ENCODE results near the gene PACSIN2. TPM values are rescaled to one million over a fixed set of nuclear protein-coding genes. Genes with fewer than 3 reads are reported as not detected.

Gene PACSIN2
- total RNA-seq, 1 donor from 2014 or later, result 93.4 TPM

- Mint-ChIP-seq H3K9me3 (ENCODE audit: low read depth) (no peaks in the 10 kb centered on the region), H3K27me3 (ENCODE audit: low read depth) (no peaks in the 10 kb centered on the region), H3K36me3 (ENCODE audit: low read depth) (no peaks in the 10 kb centered on the region), H3K27ac (ENCODE audit: unreplicated experiment) (no peak overlapping the region), H3K4me1 (ENCODE audit: low read depth) (peaks cover 30% of the 10 kb centered on the region), H3K4me3 (ENCODE audit: unreplicated experiment) (peak overlapping the region; percentile 89)
- DNase-seq (ENCODE audit: low spot score), result no peak
- no peak for TF ChIP-seq CTCF (IDR thresholded peaks at IDR 0.05)
Measured at GRCh38 chr22:43015677-43016042, 711 bp upstream of the PACSIN2 start.

- Mint-ChIP-seq H3K27me3 (ENCODE audit: low read depth) (no peaks in the 10 kb centered on the region), H3K27ac (ENCODE audit: unreplicated experiment) (peak overlapping the region; percentile 43), H3K4me3 (ENCODE audit: unreplicated experiment) (peak overlapping the region; percentile 89), H3K4me1 (ENCODE audit: low read depth) (peaks cover 36% of the 10 kb centered on the region), H3K9me3 (ENCODE audit: low read depth) (no peaks in the 10 kb centered on the region), H3K36me3 (ENCODE audit: low read depth) (no peaks in the 10 kb centered on the region)
- DNase-seq (ENCODE audit: low spot score), result no peak
- TF ChIP-seq CTCF (IDR thresholded peaks at IDR 0.05), result no peak
Measured at GRCh38 chr22:43014316-43014868, 557 bp downstream of the PACSIN2 start.

GRCh38 chr22:43013355-43014315 lies 1.3 kb downstream of the PACSIN2 start:
- no peak for DNase-seq (ENCODE audit: low spot score)
- Mint-ChIP-seq H3K27me3 (ENCODE audit: low read depth) (no peaks in the 10 kb centered on the region), H3K27ac (ENCODE audit: unreplicated experiment) (peak overlapping the region; percentile 78), H3K4me1 (ENCODE audit: low read depth) (peaks cover 43% of the 10 kb centered on the region), H3K4me3 (ENCODE audit: unreplicated experiment) (peak overlapping the region; percentile 89), H3K36me3 (ENCODE audit: low read depth) (no peaks in the 10 kb centered on the region), H3K9me3 (ENCODE audit: low read depth) (no peaks in the 10 kb centered on the region)
- TF ChIP-seq CTCF (IDR thresholded peaks at IDR 0.05), result no peak

GRCh38 chr22:43012390-43012789 lies 2.6 kb downstream of the PACSIN2 start:
- Mint-ChIP-seq H3K36me3 (ENCODE audit: low read depth) (no peaks in the 10 kb centered on the region), H3K4me3 (ENCODE audit: unreplicated experiment) (peak overlapping the region; percentile 4), H3K27ac (ENCODE audit: unreplicated experiment) (no peak overlapping the region), H3K27me3 (ENCODE audit: low read depth) (no peaks in the 10 kb centered on the region), H3K4me1 (ENCODE audit: low read depth) (peaks cover 52% of the 10 kb centered on the region), H3K9me3 (ENCODE audit: low read depth) (no peaks in the 10 kb centered on the region)
- TF ChIP-seq CTCF (IDR thresholded peaks at IDR 0.05), result no peak
- no peak for DNase-seq (ENCODE audit: low spot score)

GRCh38 chr22:43011079-43011478 lies 3.9 kb downstream of the PACSIN2 start:
- no peaks in the 10 kb centered on the region for H3K9me3 Mint-ChIP-seq (ENCODE audit: low read depth)
- TF ChIP-seq CTCF (IDR thresholded peaks at IDR 0.05), result no peak
- no peak for DNase-seq (ENCODE audit: low spot score)
- H3K4me1 Mint-ChIP-seq (ENCODE audit: low read depth), result peaks cover 59% of the 10 kb centered on the region
- H3K27ac Mint-ChIP-seq (ENCODE audit: unreplicated experiment), result no peak overlapping the region
- H3K27me3 Mint-ChIP-seq (ENCODE audit: low read depth), result no peaks in the 10 kb centered on the region
- H3K36me3 Mint-ChIP-seq (ENCODE audit: low read depth), result no peaks in the 10 kb centered on the region
- no peak overlapping the region for H3K4me3 Mint-ChIP-seq (ENCODE audit: unreplicated experiment)

Measured in chondrocyte (in vitro differentiated cells).